Stimulated activated CD4-positive, alpha-beta T cell treated with anti-CD3 and anti-CD28 coated beads, Interleukin-12 subunit alpha, Interleukin-12 subunit beta, amount 100 ng/mL, for 24 hours (primary cell): ENCODE measurements around the gene ADAMTS14.
A peak's percentile ranks its signal among the peaks of the same experiment; 100 is the strongest.

Experiments
- DNase-seq, 2 experiments: peaks; one replicate each; pipeline ENCODE4 v3.0.0-alpha.2; 2020; ENCODE audit warnings: low read depth in 2 of 2

The ADAMTS14 gene

GRCh38 chr10:70694418-70695141, 22.3 kb downstream of the ADAMTS14 start:
- no peak for DNase-seq

GRCh38 chr10:70695241-70696030, 23.1 kb downstream of the ADAMTS14 start:
- no peak for DNase-seq

- DNase-seq, result no peak
Measured at GRCh38 chr10:70698211-70698610, 25.9 kb downstream of the ADAMTS14 start.

- DNase-seq, result no peak
Measured at GRCh38 chr10:70699063-70699658, 26.9 kb downstream of the ADAMTS14 start.

- DNase-seq, result no peak
Measured at GRCh38 chr10:70699659-70700174, 27.4 kb downstream of the ADAMTS14 start.

GRCh38 chr10:70702190-70702763, 30.0 kb downstream of the ADAMTS14 start:
- no peak for DNase-seq

GRCh38 chr10:70704211-70704610, 31.9 kb downstream of the ADAMTS14 start:
- no peak for DNase-seq

GRCh38 chr10:70705121-70705861, 33.0 kb downstream of the ADAMTS14 start:
- no peak for DNase-seq

- DNase-seq, result no peak
Measured at GRCh38 chr10:70711177-70711576, 38.9 kb downstream of the ADAMTS14 start.

- DNase-seq, result no peak
Measured at GRCh38 chr10:70711911-70712310, 39.6 kb downstream of the ADAMTS14 start.

GRCh38 chr10:70714245-70714644, 41.9 kb downstream of the ADAMTS14 start:
- DNase-seq, result no peak

- DNase-seq, result no peak
Measured at GRCh38 chr10:70714951-70715350, 42.6 kb downstream of the ADAMTS14 start.

GRCh38 chr10:70715853-70716795, 43.8 kb downstream of the ADAMTS14 start:
- DNase-seq, result peak in 1 of 2 experiments; percentile 10

- DNase-seq, result no peak
Measured at GRCh38 chr10:70722820-70723424, 50.6 kb downstream of the ADAMTS14 start.

GRCh38 chr10:70723771-70724170, 51.5 kb downstream of the ADAMTS14 start:
- no peak for DNase-seq

- no peak for DNase-seq
Measured at GRCh38 chr10:70726909-70727495, 54.7 kb downstream of the ADAMTS14 start.

GRCh38 chr10:70728328-70728727, 56.0 kb downstream of the ADAMTS14 start:
- DNase-seq, result no peak

GRCh38 chr10:70729763-70730357, 57.6 kb downstream of the ADAMTS14 start:
- no peak for DNase-seq

GRCh38 chr10:70730955-70731354, 58.6 kb downstream of the ADAMTS14 start:
- no peak for DNase-seq
